GM19240 (cell line): ENCODE measurements around the gene MOAP1.
A peak's percentile ranks its signal among the peaks of the same experiment; 100 is the strongest.
"Not testable (repeated sequence)": the region's sequence is repeated elsewhere in the genome, so short reads cannot be mapped to it uniquely, and the experiment has no call there.

ENCODE experiments used
- DNase-seq: peaks from one replicate; pipeline ENCODE4 v3.0.0; 2011; ENCODE audit warnings: low spot score; ENCODE audit not compliant: insufficient read length

Gene MOAP1, protein sequence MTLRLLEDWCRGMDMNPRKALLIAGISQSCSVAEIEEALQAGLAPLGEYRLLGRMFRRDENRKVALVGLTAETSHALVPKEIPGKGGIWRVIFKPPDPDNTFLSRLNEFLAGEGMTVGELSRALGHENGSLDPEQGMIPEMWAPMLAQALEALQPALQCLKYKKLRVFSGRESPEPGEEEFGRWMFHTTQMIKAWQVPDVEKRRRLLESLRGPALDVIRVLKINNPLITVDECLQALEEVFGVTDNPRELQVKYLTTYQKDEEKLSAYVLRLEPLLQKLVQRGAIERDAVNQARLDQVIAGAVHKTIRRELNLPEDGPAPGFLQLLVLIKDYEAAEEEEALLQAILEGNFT

DNA sequence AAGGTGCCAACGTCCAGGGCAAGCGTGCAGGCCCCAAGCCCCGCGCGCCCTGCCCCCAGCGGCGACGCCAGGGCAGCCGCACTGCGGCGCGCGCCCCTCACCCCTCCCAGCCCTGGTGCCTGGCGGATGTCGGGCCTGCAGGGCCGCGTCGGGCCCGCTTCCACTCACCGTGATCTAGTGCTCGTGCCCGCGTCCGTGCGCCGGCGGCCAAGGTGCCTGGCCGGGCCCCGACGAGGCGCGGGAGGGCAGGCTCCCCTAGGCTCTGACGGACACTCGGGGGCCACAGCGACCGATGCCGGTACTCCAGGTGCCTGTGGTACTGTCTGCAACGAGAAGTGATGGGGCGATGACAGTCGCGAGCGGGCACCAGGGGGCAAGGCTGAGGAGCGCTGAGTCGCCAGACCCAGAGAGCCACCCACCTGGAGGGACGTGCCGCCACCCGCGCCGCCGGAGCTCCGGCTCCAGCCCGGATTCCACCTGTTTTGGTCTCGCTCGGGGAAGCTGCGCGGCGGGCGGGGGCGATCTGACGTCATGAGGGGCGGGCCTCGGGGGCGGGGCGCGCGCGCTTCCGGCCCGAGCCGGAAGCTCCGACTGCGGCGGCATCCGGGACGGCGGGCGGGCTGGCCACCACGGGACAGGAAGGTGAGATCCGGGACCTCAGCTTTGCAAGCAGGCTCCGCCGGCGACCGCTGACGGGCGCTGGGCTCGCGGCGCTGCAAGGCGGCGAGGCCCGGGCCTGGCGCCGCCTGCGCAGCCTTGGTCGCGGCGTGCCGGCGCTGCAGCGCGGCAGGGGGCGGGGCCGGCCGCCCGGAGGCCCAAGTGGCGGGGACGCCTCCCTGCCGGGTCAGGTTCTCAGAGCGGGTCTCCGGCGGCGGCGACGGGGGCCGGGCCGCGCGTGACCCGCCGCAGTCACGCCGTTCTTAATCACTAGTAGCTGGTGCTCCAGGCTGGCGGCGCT, at the start of gene MOAP1, which contains the start of gene LYSET:
Gene MOAP1 (minus strand): TSS at position 507 of the 958 bp plus-strand sequence. CDS start 655 bp downstream, outside the sequence.
Gene LYSET (plus strand): TSS at position 927 of the 958 bp plus-strand sequence. CDS start 89 bp downstream, outside the sequence.
- peak; percentile 73 for DNase-seq

DNA sequence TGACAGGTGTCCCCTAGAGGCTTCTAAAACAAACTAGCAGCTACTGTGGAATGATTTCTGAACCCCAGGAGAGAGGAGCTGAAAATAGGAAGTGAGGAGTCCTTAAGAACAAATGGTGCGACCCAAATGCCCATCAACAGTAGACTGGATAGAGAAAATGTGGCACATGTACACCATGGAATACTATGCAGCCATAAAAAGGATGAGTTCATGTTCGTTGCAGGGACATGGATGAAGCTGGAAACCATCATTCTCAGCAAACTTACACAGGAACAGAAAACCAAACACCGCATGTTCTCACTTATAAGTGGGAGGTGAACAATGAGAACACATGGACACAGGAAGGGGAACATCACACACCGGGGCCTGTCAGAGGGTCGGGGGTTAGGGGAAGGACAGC, 48.4 kb upstream of the MOAP1 start:
- DNase-seq, result not testable (repeated sequence)

DNA sequence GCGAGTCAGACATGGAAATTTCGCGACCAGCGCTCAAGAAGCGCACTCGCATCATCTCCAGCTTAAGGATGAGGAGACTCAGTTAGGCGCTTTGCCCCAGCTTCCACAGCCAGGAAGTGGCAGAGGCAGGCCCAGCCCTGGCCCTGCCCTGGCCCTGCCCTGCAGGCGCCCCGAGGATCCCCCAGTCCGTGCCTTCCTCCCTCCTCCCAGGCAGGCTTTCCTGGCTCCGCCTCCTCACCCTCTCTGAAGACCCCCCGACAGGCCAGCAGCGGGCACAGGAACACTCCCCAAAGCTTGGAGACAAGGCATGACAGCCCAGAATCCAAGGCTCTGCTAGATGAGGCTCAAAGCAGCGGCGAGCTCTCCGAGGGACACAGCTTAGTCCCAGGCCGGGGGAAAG, 47.5 kb upstream of the MOAP1 start:
- DNase-seq, result no peak

DNA sequence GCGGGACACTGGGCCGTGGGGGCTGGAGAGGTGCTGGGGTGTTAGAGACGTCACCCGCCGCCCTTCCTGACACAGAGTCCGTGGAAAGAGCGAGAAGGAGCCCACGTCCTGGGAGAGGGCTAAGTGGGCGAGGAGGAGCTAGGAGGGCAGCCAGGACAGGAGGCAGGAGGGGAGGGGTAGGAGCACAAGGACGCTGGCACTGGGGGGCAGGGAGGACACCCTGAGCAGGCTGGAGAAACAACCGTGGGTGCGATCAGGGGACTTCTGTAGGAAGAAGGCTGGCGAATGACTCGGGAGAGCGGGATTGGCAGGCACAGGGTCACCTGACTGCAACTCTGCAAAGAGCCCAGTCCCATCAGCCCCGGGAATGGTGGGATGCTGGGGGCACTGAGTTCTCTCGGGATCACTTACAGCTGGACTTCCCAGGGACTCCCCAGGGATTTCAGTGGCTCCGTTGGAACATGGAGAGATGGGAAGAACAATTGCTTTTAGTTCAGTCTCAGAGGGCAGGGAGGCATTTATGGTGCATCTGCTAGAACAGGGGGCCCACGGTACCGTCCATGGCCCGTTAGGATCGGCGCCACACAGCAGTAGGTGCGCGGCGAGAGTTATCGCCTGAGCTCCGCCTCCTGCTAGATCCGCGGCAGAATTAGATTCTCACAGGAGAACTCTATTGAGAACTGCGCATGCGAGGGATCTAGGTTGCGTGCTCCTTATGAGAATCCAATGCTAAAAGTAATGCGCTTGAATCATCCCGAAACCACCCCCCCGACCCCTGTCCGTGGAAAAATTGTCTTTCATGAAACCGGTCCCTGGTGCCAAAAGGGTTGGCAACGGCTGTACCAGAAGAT, 46.7 kb upstream of the MOAP1 start:
- no peak for DNase-seq

DNA sequence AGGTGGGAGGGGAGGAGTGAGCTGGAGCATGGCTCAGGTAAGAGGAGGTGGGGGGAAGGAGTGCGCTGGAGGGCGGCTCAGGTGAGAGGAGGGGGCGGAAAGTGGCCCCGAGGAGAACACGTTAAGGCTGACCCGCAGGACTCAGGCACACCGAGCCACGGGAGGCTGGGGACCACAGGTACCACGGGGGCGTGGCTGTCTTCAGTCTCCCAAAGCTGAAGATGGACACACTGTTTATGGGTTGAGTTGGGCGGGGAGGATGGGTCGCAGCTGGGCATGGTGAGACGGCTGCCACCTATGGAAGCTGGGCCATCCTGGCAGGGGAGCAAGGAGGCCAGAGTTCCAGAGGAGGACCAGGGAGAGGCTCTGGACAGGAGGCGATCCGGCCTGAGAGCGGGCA, 45.8 kb upstream of the MOAP1 start:
- DNase-seq, result no peak

DNA sequence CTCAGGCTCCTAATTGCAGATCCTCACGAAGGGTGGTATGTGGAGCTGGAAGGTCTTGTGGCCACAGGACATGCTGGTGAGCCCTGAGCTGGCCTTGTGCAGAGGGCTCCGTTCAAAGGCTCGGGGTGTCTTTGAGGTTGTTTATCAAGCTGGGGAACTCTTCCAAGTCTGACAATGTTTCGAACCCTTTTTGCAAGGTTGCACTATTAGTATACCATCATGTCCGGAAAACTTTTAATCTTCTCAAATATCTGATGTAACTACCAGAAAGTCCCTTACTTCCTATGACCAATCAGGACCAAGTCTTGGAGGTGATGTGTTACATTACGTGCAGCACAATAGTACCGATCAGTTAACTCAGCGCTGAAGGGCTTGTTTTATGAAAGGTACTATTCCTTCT, 43.9 kb upstream of the MOAP1 start:
- DNase-seq, result no peak

DNA sequence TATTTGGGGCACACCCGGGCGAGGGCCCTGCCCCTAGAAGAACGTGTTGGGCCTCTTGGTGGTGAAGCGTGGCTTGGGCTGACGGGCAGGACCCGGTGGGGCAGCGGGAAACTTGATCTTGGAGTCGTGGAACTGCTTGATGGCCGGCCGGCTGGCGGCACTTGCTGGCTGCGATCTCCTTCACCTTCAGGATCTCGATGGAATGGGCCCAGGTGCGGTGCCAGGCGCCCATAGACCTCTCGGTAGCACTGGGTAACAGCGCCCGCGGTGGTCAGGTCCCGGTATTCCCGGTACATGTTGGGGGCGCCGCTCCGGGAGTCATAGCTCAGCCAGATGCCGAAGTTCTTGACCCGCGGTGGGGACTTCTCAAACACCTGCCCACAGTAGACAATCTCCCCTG, 38.9 kb upstream of the MOAP1 start:
- no peak for DNase-seq

DNA sequence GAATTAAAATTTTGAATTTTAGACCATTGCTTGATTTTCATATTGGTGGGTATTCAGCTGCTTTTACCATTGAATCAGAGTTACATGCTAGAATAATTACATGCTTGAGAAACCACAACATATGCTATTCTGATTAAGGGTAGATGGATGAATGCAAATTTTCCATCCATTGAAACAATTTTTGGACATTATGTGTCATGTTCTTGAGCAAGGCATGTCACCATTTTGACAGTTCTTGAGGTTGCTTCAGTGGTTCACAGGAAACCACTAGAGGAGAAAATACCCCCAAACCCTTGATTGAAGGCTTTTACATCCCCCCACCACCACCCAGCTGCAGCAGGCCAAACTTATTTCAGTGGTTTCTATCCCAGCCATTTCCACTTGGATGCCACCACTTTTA, 35.8 kb upstream of the MOAP1 start:
- no peak for DNase-seq

DNA sequence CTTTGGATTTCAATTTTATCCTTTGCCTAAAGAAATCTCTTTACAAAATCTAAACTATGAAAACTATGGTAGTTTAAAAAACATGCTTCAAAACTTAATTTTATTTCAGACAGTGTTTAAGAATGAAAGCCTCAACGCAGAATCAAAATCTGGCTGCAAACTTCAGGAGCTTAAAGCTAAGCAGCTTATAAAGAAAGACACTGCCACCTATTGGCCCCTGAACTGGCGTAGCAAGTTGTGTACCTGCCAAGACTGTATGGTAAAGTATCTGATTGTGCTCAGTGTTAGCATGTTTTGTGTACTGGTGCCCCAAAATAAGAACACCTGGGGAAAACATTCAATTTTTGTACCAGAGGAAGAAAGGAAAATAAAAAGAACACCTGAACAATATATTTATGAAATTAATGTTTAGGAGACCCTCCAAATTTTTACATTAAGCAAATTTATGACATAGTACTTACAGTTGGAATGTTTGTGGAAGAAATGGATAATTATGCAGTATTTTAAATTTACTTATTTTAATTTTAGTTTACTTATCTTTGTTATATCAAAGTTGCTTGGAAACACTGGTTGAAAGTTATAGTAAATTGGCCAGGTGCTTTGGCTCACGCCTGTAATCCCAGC, 34.5 kb upstream of the MOAP1 start:
- no peak for DNase-seq

DNA sequence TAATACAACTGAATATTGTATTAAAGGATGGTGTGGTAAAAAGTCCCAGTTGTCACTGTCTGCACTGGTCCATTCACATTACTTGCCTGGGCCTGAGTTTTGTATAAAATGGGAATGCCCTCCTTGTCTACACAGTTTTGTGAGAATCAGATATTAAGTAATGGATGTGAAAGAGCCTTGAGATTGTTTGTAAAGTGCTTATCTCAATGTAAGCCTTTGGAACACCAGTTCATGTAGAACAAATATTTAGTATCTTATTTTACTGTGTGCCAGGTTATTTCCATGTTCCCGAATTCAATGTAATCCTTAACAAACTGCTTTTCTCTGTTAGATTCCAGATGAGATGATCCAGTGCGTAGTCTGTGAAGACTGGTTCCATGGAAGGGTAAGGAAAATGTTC, 29.9 kb upstream of the MOAP1 start:
- no peak for DNase-seq

DNA sequence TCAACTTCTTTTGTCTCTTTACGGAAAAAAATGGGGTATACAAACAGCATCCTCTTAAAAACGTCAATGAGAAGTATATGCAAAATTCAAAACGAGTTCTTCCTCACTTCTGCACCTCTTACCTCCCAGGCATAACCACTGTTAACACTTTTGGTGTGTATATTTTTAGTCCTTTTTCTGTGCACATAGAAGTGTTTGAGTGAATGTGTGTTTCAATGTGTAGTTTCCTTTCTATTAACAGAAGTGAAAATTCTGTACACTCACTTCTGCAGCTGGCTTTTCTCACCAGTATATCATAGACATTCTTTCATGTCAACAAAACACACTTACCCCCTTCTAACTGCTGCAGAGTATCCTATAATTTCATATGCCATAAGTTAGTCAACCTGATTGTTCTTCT, 27.7 kb upstream of the MOAP1 start:
- no peak for DNase-seq

DNA sequence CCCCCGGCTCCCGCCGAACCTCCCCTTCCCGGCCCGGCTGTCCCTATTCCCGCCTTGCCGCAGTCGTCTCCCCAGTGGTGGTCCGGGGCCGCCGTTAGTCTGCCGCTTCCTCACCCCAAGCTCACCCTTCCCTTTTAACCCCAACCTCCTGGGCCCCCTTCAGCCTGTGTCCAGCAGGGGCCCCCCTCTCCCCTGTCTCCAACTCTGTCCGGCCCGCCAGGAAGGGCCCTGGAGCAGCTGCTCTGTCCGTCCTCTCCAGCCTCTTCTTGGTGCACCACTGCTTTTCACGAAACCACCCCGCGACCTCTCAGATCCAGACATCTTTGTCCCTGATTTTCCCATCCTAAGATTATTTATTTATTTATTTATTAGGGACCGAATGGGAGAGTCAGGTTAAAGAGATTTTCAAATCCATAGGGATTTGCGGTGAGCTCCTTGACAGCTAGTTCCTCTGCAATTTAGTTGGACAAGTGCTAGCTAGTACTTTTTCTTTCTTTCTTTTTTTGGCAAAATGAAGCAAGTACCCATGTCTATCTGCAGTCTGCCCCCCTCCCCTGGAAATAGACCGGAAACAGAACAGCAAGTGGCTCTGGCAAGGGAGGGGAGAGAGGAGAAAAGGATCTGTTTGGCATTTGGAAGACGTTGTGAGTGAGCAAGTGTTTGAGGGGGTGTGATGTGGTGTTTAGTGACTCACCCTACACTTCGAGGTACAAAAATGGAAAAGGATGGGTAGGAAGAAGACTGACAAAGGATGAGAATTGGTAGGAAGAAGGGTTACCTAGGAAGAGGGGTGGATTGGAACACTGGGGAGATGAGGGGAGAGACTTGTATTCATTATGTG, 23.0 kb upstream of the MOAP1 start:
- DNase-seq, result no peak

DNA sequence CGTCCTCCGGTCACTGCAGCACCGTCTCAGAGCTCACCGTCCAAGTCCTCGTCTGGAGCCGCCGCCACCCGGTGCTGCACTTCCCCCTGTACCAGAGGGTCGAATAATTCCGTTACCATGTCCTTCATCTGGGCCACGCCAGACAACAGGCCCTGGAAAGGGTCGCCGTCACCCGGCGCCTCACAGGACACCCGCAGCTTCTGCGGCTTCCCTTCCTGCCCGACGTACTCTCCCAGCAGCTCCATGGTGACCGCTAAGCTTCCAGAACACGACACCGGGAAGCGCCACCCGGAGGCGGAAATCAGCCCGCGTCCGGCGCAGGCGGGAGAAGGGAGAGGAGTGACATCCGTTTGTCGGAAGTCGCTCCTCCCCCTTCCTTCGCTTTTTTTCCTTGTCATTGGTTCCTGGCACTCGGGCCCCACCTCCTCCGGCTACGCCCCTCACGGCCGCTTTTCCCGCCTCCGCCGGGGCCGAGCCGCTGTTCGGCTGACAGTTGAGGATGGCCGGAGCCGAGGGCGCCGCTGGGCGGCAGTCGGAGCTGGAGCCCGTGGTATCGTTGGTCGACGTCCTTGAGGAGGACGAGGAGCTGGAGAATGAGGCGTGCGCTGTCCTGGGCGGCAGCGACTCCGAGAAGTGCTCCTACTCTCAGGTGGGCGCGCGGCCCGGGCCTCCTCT, 22.2 kb upstream of the MOAP1 start, which contains the start of the genes GON7 and UBR7:
Gene GON7 (minus strand): TSS at position 273 of the 675 bp plus-strand sequence. CDS start 28 bp downstream, at position 245.
Gene UBR7 (plus strand): TSS at position 464 of the 675 bp plus-strand sequence. CDS start 36 bp downstream, at position 500.
- peak; percentile 70 for DNase-seq

DNA sequence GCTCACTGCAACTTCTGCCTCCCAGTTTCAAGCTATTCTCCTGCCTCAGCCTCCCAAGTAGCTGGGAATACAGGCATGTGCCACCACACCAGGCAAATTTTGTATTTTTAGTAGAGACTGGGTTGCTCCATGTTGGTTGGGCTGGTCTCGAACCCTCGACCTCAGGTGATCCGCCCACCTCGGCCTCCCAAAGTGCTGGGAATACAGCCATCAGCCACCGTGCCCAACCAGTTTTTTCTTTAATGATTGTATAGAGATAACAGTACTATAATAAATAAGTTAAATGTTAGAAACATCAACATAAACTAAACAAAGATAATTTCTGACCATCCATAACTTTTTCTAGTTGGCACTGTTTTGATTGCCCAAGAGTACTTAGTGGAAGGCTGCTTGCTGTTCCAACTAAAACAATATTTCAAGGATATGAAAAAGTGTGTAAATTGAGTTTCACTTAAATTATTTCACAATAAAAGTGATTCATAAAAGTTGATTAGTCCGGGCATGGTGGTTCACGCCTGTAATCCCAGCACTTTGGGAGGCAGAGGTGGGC, 16.5 kb upstream of the MOAP1 start:
- DNase-seq, result no peak

DNA sequence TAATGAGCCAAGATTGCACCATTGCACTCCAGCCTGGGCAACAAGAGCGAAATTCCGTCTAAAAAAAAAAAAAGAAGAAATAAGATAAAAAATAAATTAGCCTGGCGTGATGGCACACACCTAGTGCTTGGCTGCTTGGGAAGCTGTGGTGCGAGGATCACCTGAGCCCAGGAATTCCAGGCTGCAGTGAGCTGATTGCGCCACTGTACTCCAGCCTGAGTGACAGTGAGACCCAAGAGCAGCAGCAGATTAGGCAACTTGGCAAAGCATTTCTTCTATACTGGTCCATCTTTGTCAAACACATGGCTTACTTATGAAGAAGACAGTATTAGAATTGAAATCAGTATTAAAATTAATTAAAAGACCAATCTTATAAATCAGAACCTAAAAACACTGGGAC, 15.9 kb upstream of the MOAP1 start:
- no peak for DNase-seq

DNA sequence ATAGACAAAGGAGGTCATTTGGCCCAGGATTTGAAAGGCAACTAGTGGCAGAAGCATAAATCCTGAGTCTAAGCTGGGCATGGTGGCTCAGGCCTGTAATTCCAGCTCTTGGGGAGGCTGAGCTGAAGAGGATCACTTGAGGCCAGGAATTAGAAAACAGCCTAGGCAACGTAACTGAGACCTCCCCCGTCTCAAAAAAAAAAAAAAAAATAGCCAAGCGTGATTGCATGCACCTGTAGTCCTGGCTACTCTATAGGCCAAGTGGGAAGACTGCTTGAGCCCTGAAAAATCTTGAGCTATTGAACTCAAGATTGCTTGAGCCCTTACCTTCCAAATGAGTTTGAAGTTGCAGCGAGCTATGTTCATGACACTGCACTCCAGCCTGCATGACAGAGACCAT, 14.3 kb upstream of the MOAP1 start:
- no peak for DNase-seq

DNA sequence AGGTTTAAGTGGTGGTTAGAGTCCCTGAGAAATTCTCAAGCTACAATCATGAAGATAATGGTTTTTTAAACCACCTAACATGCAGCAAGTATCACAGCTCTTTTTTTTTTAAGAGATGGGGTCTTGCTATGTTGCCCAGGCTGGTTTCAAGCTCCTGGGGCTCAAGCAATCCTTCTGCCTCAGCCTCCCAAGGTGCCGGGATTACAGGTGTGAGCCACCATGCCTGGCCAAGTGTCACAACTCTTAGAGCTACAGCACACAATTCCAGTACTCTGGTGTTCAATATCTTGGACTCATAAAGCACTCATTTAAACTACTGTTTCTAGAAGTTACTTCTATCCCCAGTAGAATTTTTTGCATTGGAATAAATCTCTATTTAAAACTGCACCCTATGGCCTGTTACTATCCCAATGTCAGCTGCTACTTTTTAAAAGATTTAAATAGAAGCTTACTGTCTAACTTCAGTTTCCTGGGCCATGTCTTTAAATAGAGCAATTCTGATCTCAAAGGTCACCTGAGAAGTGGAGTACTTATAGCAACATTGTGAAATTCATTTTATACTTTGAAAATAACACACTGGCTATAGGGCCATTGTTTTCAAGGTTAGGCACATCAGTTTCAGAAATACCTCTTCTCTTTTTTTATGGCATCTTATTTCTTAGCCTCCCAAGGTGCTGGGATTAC, 10.8 kb upstream of the MOAP1 start:
- DNase-seq, result no peak

DNA sequence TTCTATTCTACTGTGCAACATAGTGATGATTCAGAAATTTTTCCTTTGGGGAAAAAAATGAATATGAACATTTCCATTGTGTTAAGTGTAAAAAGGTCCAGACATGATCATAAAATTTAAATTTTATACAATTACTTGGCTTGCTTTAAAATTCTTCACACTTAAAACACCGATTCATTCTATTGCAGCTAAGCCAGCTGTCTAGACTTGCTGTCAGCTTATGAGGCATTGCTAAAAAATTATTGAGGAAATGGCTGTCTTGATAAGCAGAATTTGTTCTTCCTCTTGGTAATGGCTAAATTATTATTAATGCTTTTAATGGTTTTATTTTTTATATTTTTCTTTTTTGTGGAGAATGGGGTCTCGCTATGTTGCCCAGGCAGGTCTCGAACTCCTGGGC, 2.3 kb upstream of the MOAP1 start:
- DNase-seq, result no peak
